Measurements from ENCODE around the gene AGRN. TPM values are rescaled to one million over a fixed set of nuclear protein-coding genes. Genes with fewer than 3 reads are reported as not detected.
A peak's percentile ranks its signal among the peaks of the same experiment; 100 is the strongest.

Gene AGRN
- total RNA-seq, 1 experiment from 2014 or later: 175 TPM

DNA sequence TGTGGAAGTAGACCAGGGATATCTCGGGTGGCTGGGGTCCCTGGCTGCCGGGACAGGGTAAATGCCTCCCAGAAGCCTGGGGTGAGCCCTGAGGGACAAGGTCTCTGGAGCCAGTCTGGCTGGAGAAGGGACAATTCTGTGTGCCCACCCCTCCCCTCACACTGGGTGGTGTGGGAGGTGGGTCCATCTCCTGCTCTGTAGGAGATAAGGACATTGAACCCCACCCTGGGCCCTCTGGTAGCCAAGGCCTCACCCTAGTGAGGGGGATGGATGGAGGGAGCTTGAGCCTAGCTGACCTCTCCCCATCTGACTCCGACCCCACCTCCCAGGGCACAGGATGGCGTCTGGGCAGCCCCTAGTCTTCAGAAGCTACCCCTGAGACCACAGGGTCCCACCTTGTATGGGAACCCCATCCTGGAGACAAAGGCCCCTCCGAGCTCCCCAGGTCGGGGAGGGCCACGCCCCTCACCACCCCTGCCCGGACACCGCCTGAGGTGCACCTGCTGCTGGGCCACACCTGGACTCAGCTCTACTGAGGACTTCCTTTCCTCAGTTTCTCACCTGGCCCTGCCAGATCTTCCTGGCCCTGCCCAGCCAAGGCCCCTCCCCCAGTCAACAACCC, 4.3 kb downstream of the AGRN start:
- no peak overlapping the region for H3K4ac ChIP-seq (ENCODE audit: low read depth, low read length)
- TF ChIP-seq CTCF (conservative IDR thresholded peaks at IDR 0.05): no peak
- WGBS (ENCODE audit: extremely low coverage, insufficient read length, low lambda C conversion rate): no CpG with 5 or more reads among the region's 9 CpGs
- H3K23me2 ChIP-seq (ENCODE audit: insufficient read length, low read depth, low read length, poor library complexity, severe bottlenecking): peaks cover 7% of the 10 kb centered on the region
- H3K4me2 ChIP-seq (ENCODE audit: insufficient read depth, insufficient read length, low read length): no peak overlapping the region
- no peaks in the 10 kb centered on the region for H3K27me3 ChIP-seq (ENCODE audit: insufficient read depth, low read length)
- no peak overlapping the region for H3K56ac ChIP-seq (ENCODE audit: insufficient read length, low read depth, low read length)
- Mint-ChIP-seq H3K27ac (peak overlapping the region in 1 of 3 experiments; percentile 87; a peak in 3 of 7 replicates), H3K27me3 (ENCODE audit: low read depth) (peaks cover 4% of the 10 kb centered on the region), H3K4me3 (no peak overlapping the region; a peak in 1 of 5 replicates), H3K4me1 (peaks cover 28 to 39% of the 10 kb centered on the region in 2 experiments), H3K9me3 (no peaks in the 10 kb centered on the region; a peak in 1 of 5 replicates), H3K36me3 (ENCODE audit: insufficient read depth in 1 of 3, low read depth in 3 of 3) (peaks cover 3 to 23% (median 17%) of the 10 kb centered on the region in 3 experiments; a peak in 6 of 7 replicates)
- H2BK15ac ChIP-seq (ENCODE audit: low read depth, low read length): no peak overlapping the region
- no peak overlapping the region for H3K18ac ChIP-seq (ENCODE audit: insufficient read length, low read depth, low read length)
- peak overlapping the region; percentile 24 for H4K91ac ChIP-seq (ENCODE audit: insufficient read length, low read depth, low read length)
- no peak overlapping the region for H2BK120ac ChIP-seq (ENCODE audit: low read depth, low read length, poor library complexity, severe bottlenecking)
- H3K9me3 ChIP-seq (ENCODE audit: control insufficient read depth, low read depth, low read length): no peaks in the 10 kb centered on the region
- no peak overlapping the region for H2AK5ac ChIP-seq (ENCODE audit: insufficient read length, low read length)
- peaks cover 4% of the 10 kb centered on the region for H3K79me1 ChIP-seq (ENCODE audit: insufficient read depth, low read depth, low read length, poor library complexity, severe bottlenecking)
- H3T11ph ChIP-seq (ENCODE audit: low read length): no peak overlapping the region
- no peak overlapping the region for H3K23ac ChIP-seq (ENCODE audit: insufficient read length, low read depth, low read length)
- peaks cover 3% of the 10 kb centered on the region for H4K20me1 ChIP-seq (ENCODE audit: control insufficient read depth, insufficient read depth, insufficient read length)
- H3K14ac ChIP-seq (ENCODE audit: insufficient read depth, low read length): no peak overlapping the region
- H2BK20ac ChIP-seq (ENCODE audit: low read depth, low read length, poor library complexity, severe bottlenecking): no peak overlapping the region
- no peak overlapping the region for H4K5ac ChIP-seq (ENCODE audit: insufficient read length, low read depth, low read length)
- H2BK5ac ChIP-seq (ENCODE audit: insufficient read length, low read length): no peak overlapping the region
- H3K79me2 ChIP-seq (ENCODE audit: insufficient read depth, low read length): peaks cover 2% of the 10 kb centered on the region; the same call in 1 of the 2 replicates
- H2AFZ ChIP-seq (ENCODE audit: low read length): no peak overlapping the region
- H4K8ac ChIP-seq (replicated peaks; ENCODE audit: insufficient read length, low read depth, low read length): no peak overlapping the region
- peaks cover 4% of the 10 kb centered on the region; the same call in 1 of the 2 replicates for H3K4me1 ChIP-seq (ENCODE audit: insufficient read depth, low read length)
- H3K9ac ChIP-seq (ENCODE audit: extremely low read depth, insufficient read length, low read length): no peak overlapping the region
- H3K27ac ChIP-seq (ENCODE audit: insufficient read length, low read depth, low read length): no peak overlapping the region
- DNase-seq: no peak
- no peak overlapping the region for H2BK12ac ChIP-seq (ENCODE audit: insufficient read length, low read depth, low read length)

All from H9 (cell line).